ENCODE results near the gene SLC22A23. TPM values are rescaled to one million over a fixed set of nuclear protein-coding genes. Genes with fewer than 3 reads are reported as not detected.

SLC22A23 gene
- total RNA-seq, 2 donors from 2014 or later: 85.7 to 89.5 TPM

DNA sequence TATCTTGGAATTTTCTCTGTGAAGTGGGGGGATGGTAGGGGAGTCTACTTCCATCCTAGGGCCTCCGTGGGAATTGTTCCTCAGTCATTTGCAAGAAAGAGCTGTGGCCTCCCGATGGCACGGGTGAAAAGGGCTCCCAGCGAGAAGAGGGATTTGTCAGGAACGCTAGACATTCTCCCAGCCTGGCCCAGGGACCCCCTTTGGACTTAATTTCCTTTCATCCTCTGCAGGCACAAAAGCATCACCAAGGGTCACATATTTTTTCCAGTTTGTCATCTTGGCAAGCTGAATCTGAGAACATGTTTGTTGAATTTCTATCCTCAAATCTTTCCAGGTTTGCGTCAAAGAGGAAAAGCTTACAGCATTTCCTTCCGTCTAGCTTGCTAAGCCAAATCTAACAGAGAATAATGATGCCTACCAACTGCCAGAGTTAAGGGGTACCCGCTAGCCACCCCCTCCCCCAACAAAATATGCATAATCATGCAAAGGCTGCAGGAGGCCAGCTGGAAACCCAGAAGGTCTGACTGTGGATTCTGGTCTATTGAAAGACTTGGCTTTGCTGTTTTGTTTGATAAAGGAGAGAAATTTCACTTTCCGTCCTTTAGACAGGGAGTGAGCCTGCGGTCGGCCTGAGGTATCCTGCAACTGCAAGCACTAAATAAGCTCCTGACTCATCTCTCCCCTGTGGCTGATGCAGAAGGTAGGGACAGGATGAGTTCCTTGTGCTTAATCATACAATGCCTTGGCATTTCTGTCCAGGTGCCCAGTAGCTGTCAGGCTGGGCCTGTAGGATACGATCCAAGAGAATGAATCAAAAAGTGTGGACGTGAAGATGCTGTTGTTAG lies 175.0 kb downstream of the SLC22A23 start:
- H3K9me3 ChIP-seq: no peaks in the 10 kb centered on the region
- no peak for DNase-seq
- peak overlapping the region in 1 of 2 donors; percentile 1 for H3K9ac ChIP-seq (ENCODE audit: low read depth in 2 of 2, low read length in 2 of 2)
- H3K27ac ChIP-seq: no peak overlapping the region
- intact Hi-C loops (cut with DNase I): loop anchor here (5.0 kb wide), 1 partner anchor 175 kb away; the partner anchor contains the start of gene SLC22A23
- no peaks in the 10 kb centered on the region for H3K27me3 ChIP-seq
- H3K36me3 ChIP-seq: peaks cover 4% of the 10 kb centered on the region
- TF ChIP-seq, protein P1, sequence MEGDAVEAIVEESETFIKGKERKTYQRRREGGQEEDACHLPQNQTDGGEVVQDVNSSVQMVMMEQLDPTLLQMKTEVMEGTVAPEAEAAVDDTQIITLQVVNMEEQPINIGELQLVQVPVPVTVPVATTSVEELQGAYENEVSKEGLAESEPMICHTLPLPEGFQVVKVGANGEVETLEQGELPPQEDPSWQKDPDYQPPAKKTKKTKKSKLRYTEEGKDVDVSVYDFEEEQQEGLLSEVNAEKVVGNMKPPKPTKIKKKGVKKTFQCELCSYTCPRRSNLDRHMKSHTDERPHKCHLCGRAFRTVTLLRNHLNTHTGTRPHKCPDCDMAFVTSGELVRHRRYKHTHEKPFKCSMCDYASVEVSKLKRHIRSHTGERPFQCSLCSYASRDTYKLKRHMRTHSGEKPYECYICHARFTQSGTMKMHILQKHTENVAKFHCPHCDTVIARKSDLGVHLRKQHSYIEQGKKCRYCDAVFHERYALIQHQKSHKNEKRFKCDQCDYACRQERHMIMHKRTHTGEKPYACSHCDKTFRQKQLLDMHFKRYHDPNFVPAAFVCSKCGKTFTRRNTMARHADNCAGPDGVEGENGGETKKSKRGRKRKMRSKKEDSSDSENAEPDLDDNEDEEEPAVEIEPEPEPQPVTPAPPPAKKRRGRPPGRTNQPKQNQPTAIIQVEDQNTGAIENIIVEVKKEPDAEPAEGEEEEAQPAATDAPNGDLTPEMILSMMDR (IDR thresholded peaks at IDR 0.05): no peak
- no peak overlapping the region for H3K4me3 ChIP-seq
- no peaks in the 10 kb centered on the region for H3K4me1 ChIP-seq

DNA sequence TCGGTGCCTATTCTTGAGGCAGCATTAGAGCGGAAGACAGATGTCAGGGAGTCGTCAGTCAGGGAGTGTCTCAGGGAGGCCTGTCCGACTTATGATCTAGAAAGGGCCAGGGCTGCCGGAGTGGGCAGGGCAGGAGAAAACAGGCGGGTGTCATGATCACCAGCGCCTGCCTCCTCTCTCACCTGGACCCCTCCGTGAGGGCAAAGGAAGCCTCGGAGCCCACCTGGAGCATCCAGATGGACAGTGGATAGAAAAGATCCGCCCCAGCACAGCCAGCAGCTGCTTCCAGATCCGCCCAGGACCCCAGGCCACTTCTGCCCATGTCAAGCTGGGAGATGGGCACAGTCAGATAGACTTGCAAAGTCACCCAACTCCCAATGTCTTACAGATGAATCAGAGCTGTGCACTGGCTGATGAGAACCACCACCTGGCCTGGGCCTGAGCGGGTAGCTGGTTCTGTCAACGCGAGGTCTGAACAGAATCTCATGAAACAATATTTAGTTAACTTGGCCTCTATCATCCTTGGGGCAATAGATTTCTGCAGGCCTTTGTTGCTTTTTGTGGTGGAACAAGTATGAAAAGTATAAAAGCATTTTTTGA lies 175.9 kb downstream of the SLC22A23 start:
- intact Hi-C loops (cut with DNase I): loop anchor here (5.0 kb wide), 1 partner anchor 176 kb away; the partner anchor contains the start of gene SLC22A23
- no peaks in the 10 kb centered on the region for H3K27me3 ChIP-seq
- H3K27ac ChIP-seq: no peak overlapping the region
- peaks cover 4% of the 10 kb centered on the region for H3K36me3 ChIP-seq
- H3K9me3 ChIP-seq: no peaks in the 10 kb centered on the region
- H3K4me3 ChIP-seq: no peak overlapping the region
- H3K4me1 ChIP-seq: no peaks in the 10 kb centered on the region
- TF ChIP-seq, protein P1 (IDR thresholded peaks at IDR 0.05): no peak
- H3K9ac ChIP-seq (ENCODE audit: low read depth in 2 of 2, low read length in 2 of 2): no peak overlapping the region
- no peak for DNase-seq

DNA sequence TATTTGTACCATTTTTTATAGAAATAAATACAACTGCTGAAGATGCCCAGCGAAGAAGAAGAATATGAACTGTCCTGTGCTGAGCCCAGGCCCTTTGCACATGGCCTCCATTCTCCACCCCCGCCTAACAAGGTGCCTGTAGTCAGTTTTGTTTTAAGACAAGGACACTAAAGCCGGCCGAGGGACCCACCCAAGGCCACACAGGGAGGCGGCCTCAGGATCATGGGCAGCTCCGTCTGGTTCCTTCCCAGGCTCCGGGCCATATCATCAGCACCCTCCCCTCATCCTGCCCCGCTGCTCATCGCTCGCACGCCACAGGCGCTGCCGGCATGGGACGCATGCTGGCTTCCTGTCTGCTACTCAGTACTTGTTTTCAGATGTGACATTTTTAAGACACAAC lies 176.8 kb downstream of the SLC22A23 start:
- Histone ChIP-seq H3K36me3 (peaks cover 4% of the 10 kb centered on the region), H3K27ac (no peak overlapping the region), H3K9ac (ENCODE audit: low read depth in 2 of 2, low read length in 2 of 2) (no peak overlapping the region), H3K4me3 (no peak overlapping the region), H3K4me1 (no peaks in the 10 kb centered on the region), H3K9me3 (no peaks in the 10 kb centered on the region), H3K27me3 (no peaks in the 10 kb centered on the region)
- TF ChIP-seq, protein P1 (IDR thresholded peaks at IDR 0.05): no peak
- intact Hi-C loops (cut with DNase I): loop anchor here (5.0 kb wide), 1 partner anchor 177 kb away; the partner anchor contains the start of gene SLC22A23
- DNase-seq: no peak

DNA sequence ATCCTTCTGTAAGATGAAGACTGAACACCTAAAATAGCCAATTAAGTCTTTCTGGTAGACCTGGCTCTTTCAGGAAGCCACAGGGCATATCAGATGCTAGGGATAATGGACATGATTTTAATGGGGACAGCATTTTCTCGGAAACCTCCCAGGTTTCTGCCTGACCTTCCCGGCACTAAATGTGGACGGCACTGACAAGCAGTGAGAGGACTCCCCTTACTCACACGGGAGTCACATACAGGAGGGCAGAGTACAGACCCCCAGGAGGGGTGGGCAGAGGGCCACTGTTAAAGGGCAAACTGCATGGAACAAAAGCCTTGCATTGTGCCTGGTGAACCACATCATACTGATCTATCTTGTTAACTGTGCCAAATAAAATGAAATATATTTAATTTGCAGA lies 178.2 kb downstream of the SLC22A23 start:
- Histone ChIP-seq H3K4me1 (no peaks in the 10 kb centered on the region), H3K9ac (ENCODE audit: low read depth in 2 of 2, low read length in 2 of 2) (no peak overlapping the region), H3K9me3 (no peaks in the 10 kb centered on the region), H3K27ac (no peak overlapping the region), H3K36me3 (peaks cover 4% of the 10 kb centered on the region), H3K4me3 (no peak overlapping the region), H3K27me3 (no peaks in the 10 kb centered on the region)
- intact Hi-C loops (cut with DNase I): loop anchor here (2.0 kb wide), 1 partner anchor 454 kb away; no protein-coding TSS in a partner anchor
- DNase-seq: no peak
- TF ChIP-seq, protein P1 (IDR thresholded peaks at IDR 0.05): no peak

DNA sequence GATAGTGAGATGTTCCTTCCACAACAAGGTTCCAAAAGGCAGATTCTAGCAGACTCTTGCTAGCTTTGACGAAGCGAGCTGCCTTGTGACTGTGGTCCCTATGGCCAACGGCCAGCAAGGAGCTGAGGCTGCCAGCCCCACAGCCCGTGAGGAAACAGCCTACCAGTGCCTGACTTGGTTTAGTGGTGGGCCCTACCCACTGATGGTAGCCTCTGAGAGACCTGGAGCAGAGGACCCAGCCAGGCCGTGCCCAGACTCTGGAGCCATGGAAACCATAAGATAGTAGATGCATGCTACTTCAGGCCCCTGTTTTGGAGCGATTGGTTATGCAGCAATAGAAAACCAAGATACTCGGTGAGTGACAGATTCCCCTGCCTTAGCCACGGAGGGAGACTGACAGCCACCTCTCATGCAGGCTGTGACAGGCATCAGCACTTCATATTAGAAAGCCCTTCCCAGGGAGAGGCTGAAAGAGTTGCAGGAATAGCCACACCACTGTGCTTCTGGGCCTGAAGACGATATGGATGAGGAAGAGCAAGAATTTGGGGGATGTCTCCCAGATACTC lies 178.9 kb downstream of the SLC22A23 start:
- Histone ChIP-seq H3K9ac (ENCODE audit: low read depth in 2 of 2, low read length in 2 of 2) (no peak overlapping the region), H3K27me3 (no peaks in the 10 kb centered on the region), H3K9me3 (no peaks in the 10 kb centered on the region), H3K4me3 (no peak overlapping the region), H3K27ac (no peak overlapping the region), H3K36me3 (peaks cover 4% of the 10 kb centered on the region), H3K4me1 (no peaks in the 10 kb centered on the region)
- no peak for DNase-seq
- intact Hi-C loops (cut with DNase I): loop anchor here (2.0 kb wide), 1 partner anchor 455 kb away; no protein-coding TSS in a partner anchor
- TF ChIP-seq, protein P1 (IDR thresholded peaks at IDR 0.05): no peak

Data from colonic mucosa (tissue), 4 donors.